Stimulated activated CD4-positive, alpha-beta T cell treated with anti-CD3 and anti-CD28 coated beads, Interleukin-4, amount 100 ng/mL, for 1 hour (primary cell): ENCODE results near the gene SEC24C.

Experiments
- DNase-seq: peaks from one replicate; pipeline ENCODE4 v3.0.0-alpha.2; 2020

SEC24C gene

DNA sequence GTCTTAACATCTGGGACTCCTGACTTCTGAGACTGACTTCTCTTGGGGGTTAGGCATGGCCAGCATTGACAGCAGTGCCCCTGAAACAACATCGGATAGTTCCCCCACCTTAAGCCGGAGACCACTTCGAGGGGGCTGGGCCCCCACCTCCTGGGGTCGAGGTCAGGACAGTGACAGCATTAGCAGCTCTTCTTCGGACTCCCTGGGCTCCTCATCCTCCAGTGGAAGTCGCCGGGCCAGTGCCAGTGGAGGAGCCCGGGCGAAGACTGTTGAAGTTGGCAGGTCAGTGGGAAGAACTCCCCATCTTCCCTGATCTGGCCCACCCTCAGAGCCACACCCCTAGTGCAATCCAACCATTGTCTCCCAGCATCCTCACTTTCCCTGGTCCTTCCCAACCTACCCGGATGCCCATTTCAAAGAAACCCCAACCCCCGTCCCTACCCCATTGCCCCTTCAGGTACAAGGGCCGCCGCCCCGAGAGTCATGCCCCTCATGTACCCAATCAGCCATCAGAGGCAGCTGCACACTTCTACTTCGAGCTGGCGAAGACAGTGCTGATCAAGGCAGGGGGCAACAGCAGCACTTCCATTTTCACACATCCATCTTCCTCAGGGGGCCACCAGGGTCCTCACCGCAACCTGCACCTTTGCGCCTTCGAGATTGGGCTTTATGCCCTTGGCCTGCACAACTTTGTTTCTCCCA lies 53.3 kb downstream of the SEC24C start:
- no peak for DNase-seq

DNA sequence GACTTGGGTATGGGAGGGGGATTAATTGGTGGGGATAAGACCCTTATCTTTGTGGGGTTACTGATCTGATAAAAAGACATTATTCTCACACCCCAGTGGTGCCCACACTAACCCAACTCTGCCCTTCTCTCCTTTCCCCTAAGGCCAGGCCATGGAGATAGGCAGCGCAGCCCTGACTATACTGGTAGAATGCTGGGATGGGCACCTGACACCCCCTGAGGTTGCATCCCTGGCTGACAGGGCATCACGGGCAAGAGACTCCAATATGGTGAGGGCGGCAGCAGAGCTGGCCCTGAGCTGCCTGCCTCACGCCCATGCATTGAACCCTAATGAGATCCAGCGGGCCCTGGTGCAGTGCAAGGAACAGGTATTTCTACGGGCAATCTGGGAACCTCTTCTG lies 53.9 kb downstream of the SEC24C start:
- DNase-seq, result no peak

DNA sequence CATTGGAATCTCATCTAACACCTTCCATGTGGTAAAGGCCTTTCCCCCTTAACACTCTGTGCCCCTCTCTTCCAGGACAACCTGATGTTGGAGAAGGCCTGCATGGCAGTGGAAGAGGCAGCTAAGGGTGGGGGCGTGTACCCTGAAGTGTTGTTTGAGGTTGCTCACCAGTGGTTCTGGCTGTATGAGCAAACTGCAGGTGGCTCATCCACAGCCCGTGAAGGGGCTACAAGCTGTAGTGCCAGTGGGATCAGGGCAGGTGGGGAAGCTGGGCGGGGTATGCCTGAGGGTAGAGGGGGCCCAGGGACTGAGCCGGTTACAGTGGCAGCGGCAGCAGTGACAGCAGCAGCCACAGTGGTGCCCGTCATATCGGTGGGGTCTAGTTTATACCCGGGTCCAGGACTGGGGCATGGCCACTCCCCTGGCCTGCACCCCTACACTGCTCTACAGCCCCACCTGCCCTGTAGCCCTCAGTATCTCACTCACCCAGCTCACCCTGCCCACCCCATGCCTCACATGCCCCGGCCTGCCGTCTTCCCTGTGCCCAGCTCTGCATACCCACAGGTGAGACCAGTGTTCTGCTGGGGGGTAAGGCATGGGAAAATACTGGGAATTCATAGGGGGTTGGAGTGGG lies 54.9 kb downstream of the SEC24C start:
- no peak for DNase-seq

DNA sequence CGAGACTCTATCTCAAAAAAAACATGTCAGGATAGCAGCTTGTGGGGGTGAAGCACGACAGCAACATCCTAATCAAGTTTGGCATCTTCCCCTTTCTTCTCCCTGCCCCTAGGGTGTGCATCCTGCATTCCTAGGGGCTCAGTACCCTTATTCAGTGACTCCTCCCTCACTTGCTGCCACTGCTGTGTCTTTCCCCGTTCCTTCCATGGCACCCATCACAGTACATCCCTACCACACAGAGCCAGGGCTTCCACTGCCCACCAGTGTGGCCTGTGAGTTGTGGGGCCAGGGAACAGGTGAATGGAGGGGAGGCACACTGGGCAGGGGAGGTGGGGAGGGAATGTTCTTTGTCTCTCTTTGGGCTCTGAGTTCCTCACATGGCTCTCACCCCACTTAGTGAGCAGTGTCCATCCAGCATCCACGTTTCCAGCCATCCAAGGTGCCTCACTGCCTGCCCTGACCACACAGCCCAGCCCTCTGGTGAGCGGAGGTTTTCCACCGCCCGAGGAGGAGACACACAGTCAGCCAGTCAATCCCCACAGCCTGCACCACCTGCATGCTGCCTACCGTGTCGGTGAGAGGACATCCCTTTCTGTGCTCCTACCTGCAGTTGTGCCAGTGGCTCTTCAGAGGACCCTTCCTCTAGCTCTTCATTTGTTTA lies 55.9 kb downstream of the SEC24C start:
- no peak for DNase-seq

DNA sequence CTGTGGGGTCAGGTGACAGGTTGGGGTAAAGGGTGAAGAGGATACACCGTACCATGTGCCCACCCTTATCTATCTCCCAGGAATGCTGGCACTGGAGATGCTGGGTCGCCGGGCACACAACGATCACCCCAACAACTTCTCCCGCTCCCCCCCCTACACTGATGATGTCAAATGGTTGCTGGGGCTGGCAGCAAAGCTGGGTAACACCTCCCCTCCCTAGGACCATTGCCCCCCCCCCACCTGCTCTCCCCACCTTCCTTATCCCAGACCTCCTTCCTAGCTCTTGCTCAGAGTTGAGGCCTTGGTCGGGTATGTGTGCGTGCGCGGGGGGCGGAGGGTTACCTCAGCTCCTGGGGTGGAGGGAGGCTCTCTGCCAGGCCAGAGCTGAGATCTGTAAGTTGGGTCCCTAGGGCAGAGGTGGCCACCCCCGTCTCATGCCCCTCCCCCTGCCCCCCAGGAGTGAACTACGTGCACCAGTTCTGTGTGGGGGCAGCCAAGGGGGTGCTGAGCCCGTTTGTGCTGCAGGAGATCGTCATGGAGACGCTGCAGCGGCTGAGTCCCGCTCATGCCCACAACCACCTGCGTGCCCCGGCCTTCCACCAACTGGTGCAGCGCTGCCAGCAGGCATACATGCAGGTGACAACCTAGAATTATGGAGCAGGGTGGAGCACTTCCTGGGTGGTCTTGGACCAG lies 56.5 kb downstream of the SEC24C start:
- DNase-seq, result no peak

DNA sequence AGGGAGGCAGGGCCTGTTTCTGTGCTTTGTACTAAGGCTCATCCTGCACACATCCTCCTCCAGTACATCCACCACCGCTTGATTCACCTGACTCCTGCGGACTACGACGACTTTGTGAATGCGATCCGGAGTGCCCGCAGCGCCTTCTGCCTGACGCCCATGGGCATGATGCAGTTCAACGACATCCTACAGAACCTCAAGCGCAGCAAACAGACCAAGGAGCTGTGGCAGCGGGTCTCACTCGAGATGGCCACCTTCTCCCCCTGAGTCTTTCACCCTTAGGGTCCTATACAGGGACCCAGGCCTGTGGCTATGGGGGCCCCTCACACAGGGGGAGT lies 57.0 kb downstream of the SEC24C start:
- DNase-seq, result no peak

DNA sequence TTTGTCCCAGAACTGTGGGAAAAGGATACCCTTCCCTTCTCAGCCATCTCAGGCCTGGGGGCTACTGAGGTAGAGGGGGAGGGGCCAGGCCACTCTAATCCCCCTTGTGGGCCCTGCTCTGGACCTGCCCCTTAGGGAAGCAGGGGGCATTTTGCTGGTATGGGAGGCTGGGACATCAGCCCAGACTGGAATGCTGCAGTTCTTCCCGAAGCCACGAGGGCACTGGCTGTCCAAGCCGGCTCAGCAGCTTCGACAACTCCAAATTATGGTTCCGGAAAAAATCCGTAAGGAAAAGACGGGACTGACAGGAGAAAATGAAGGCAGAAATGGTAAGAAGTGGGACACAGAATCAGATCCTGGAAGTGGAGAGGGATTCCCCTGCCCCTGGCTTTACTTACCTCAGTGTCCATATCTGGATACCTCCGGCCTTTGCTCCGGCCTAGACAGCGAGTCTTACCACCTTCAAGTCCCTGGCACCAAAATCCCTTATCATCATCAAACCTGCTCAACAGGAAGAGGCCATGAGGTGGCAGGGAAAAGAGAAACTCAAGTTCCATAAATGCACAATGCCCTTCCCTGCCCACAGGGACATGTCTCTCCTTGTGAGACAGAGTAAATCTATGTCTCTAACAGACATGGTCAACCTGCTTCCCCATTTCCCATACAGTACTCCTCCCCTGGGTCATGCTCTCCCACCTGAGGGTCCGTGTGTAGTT lies 58.3 kb downstream of the SEC24C start:
- DNase-seq, result no peak

DNA sequence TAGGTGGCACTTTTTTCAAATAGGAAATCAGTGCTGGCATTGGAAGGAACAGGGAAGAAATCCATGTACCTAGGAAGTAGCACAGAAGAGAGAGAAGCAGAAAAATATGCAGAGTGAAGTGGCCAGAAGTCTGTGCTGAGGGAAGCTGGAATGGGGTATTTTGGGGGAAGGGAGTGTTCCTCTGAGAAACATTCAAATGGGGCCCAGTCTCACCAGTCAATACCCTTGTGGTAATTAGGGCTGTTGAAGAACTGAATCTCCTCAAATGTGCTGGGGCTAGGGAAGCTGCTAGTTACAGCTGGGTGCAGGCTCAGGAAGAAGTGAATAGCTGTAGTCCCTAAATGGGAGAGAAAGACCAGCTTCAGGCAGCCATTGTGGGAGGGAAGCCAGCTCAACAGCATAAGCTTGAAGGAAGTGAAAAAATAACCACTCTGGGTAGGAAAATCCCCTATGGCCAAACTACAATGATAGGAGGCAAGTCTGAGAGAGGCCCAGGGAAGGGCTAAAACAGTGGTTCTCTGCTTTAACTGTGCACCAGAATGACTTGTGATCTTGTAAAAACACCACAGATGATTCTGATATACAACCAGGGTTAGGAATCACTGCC lies 59.6 kb downstream of the SEC24C start:
- DNase-seq, result no peak

DNA sequence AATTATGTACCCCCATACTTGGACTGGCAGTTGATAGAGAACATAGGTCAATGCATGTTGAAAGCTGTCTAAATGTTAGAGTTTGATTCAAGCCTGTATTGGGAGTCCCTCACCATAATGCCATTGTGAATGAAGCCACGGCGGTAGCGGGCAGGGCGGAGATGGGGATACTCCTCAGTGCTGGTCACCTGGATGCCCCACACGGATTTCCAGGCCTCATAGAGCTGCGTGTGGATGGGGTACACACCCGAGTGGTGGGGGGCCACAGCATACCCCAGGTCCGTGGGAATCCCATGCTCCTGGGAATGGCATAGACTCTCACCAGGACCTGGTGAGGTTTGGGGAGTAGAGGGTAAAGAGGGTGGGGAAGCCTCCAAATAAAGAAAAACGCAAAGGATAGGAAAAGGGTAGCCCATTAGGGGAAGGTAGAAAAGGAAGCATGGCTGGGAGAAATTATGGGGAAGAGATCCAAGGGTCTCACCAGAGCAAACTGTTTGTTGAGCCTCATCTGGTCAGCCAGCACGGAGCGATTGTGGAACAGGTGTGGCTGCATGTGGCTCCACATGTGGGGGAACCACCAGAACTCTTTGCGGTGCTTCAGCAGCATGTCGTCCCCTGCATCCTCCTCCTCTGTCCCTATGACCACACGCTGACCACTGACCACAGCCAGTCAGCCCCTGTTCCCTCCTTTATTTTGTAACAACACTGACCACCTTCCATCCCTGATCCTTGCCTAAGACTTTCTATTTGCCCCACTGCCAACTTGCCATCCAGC lies 62.2 kb downstream of the SEC24C start:
- no peak for DNase-seq

DNA sequence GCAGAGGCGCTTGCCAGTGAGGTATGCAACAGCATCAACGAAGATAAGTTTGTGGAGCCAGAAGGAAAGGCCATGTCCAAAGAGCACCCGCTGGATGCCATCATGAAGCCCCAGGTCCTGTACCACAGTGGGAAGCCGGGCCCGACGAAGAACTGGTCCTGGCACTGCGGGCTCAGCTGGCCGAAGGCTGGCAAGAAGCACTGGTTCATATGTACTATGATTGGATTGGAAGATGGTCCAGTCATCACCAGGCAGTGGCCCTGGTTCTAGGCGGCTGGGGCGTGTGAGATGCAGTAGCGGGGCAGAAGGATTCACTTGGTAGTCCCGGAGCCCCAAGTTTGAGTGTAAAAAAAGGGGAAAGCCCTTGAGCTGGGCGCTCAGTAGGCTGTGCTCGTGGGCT lies 63.3 kb downstream of the SEC24C start:
- no peak for DNase-seq

DNA sequence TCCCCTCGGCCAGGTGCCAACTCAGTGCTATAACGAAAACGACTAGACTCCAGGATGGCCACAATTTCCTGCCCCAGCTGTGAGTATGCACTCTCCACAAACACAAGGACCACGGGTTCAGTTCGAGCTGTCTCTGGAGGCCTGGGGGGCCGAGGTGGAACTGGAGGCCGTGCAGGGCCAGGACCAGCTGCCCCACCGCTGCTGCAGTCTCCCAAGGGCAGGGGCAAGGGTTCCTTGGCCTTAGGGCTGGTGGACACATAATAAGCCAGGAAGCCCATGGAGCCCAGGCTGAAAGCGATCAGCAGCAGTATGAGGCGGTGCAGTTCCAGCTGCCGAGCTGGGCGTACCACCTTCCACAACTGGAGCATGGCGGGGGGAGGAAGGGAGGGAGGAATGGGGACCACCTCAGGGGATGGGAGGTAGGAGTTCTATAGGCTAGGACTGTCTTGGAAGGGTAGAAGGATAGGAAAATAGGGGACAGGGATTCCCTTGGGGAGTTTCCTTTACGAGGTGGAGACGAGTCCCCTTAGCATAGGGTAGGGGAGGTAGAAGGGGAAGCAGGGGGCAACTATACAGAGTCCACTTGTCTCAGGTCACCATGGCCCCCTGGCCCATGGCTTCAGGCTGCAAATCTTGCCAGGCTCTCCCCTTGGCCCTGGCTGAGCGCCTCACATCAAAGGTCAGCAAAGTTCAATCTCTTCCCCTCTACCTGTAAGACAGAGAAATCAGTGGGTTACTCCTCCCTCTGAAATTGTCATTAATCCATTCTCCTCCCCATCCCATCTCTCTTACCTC lies 64.0 kb downstream of the SEC24C start:
- no peak for DNase-seq

DNA sequence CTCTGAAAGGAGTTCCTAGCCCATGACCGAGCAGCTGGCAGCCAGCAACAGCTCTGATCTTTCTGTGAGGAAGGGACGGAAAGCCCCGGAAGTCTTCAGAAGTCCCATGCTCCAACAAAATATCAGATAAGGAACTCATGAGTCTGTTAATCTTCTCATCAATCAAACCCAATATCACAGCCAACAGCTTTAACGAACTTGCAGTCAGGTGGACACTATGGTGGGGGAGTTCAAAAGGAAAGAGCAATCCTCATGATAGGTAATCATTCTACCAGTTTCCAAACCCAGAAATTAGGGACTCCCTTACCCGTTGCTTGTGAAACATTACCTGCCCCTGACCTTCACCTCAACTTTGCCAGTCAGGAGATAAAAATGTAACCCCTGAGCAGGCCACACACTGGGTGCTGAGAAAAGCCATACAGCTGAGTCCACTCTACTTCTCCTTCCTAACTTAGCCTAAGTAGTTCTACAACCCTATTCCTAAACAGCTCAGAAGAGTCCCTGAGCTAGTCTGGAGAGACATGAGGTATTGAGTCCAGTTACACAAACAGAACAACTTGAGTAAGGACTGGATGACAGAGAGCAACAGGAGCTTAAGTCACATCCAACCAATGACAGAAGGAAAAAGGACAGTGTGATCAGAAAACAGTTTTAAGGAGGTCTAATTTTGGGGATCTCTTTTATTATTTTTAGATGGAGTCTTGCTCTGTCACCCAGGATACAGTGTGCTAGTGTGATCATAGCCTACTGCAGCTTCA lies 65.1 kb downstream of the SEC24C start:
- DNase-seq, result no peak

DNA sequence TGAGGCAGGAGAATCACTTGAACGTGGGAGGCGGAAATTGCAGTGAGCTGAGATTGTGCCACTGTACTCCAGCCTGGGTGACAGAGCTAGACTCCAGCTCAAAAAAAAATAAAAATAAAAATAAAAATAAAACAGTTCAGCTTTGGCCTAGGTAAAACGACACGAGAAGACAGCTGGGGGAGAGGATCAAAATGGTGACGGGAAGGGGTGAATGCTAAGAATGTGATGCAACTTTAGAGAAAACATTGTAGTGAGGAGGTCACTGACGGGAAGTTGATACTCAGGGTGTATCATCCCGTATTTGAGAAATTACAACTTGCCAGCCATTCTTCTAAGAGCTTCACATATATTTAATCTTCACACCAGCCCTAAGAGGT lies 66.2 kb downstream of the SEC24C start:
- DNase-seq, result no peak

DNA sequence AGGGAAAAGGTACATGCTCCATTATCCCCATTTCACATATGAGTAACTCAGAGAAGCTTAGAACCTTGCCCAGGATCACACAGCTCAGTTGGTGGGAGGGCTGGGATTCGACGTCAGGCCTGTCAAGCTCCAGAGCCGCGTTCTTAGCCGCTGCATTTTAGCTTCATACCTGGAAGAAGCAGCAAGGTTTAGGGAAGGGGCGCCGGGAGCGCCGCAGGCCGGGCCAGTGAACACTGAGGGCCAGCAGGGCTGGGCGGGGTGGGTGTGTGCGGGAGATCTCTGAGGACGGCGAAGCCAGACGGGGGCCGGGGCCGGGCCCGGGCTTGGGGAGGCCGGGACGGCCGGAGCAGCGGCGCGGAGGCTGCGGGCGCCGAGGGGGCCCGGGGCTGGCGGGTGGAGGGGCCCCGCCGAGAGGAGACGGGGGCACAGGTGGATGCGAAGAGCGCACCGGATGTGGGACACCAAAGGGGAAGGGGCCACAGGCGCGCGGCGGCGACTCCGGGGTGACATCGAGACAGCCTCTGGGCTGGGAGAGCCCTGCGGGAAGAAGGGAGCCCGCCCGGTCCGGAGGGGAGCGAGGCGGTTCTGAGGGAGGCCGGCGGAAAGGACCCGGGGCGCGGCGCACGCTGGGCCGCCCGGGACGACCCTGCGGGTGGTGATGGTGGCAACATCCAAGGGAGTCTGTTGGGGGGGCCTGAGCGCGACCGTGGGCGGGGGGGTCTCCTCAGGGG lies 66.7 kb downstream of the SEC24C start:
- DNase-seq, result peak; percentile 60

DNA sequence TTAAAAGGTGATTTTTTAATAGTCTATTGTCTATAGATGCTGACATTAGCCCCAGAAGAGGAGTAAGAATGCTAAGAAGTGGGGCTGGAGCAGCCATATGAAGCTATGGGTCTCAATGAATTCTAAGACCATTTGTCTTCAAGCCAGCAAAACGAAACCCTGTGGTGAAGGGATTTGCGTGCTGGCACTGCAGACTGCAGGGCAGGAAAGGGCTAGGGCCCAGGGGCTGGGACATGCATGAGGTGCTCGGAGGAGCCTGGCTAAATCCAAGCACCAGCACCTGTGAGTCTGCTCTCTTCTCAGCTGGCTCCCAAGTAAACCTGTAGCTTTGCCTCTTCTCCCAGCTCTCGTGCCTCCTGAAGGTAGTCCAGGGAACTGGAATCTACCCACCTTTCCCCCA lies 68.5 kb downstream of the SEC24C start:
- no peak for DNase-seq

DNA sequence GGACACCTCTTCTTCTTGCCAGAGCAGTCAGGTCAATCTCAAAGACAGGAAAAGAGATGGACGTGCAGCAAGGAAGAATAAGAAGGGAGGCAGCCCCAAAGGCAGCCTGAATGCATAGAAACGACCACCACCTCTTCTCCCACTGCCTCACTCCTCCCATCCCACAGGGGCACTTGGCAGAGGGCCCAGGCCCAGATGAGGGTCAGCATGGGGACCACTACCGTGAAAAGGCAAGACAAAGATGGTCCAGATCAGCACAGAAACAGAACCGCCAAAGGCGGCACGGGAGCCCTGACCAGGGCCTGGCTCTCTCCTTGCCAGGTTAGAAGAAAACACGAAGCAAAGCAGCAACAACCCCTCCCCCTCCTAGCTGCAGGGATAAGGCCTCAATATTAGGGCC lies 69.2 kb downstream of the SEC24C start:
- DNase-seq, result no peak

DNA sequence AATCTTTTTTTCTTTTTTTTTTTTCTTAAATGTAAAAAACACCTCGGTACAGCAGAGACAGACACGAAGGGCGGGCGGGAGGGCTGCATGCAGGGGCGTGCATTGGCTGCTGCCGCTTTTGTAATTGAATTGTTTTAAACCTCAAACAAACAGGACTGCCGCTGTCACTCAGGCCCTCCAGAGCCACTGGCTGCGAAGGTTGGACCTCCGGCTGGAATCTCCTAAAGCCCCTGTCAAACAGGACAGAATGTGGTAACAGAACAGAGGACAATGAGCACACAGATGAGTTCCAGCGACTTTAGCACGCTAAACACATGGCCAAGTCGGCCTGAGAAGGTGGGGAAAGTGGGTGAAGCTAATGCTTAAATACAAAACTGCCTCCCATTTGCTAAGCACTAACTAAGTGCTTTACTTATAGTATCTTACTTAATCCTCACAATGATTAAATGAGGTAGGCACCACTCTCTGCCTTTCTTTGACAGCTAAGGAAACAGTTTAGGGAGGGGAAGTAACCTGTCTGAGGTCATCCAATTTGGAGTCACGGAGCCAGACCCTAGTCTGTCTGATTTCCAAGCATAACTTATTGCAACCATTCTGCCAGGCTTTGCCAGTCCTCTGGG lies 70.2 kb downstream of the SEC24C start:
- DNase-seq, result no peak

DNA sequence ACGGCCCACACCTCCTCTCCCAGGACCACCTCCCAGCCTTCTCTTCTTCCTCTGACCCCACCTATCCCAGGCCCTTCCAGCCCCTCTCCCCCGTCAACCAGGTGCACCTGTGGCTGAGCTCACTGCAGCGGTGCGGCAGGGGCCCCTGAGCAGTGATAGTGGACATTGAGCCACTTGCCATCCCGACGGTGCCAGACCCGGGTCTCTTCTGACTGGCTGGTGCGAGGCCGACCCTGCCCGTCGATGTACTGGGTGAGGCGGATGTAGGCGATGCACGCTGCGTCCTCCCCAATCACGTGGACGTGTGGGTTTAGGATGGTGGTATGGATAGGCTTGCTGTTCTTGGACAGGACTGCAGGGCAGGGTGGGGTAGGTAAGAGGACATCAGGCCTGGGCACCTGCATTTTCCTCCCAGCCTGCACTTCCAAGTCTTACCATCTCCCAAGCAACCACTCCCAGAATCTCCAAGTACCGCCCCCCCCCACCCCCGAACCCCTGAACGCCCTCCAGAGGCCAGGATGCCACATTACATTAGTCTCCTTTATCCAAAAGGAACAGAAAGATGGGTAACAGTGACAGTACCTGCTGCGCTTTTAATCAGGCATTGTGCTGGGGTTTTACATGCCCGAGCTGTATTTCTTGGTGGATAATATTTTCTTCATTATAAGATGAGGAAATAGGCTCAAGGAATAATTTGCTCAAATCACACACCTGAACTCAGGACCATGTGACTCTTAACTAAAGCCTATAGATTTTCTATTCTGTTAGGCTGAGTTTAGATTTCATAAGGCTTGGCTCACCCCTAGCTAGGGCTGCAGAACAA lies 70.9 kb downstream of the SEC24C start:
- DNase-seq, result no peak

DNA sequence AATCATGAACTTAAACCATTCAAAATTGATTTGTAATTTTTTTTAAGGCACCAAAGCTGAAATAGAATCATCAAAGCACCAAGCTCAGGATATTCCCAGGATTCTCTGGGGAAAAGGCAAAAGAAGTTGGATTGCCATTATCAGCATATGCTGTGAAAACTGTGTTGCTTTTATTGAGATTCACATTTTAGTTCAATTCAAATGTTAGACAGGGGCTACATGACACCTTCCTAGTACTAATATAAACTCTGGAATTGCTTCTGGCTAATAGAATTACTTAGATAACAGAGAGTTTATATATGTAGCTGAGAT lies 71.5 kb downstream of the SEC24C start:
- DNase-seq, result no peak
